ENCODE results near the gene MAX.

Gene MAX

GRCh38 chr14:65110525-65110924 is 8.2 kb upstream of the MAX start:
- Histone ChIP-seq H3K4me1 (ENCODE audit: control insufficient read depth, insufficient read depth, low read length) (no peaks in the 10 kb centered on the region), H3K9me3 (ENCODE audit: control insufficient read depth, insufficient read depth, low read depth, low read length) (no peaks in the 10 kb centered on the region), H3K36me3 (ENCODE audit: control insufficient read depth in 2 of 2, insufficient read depth in 1 of 2, low read length in 2 of 2) (no peaks in the 10 kb centered on the region), H3K4me3 (ENCODE audit: low read depth, low read length) (no peak overlapping the region), H3K27ac (ENCODE audit: extremely low read depth, low read depth, low read length) (no peak overlapping the region)
- TF ChIP-seq ZNF513 (tag by site-specific recombination; IDR thresholded peaks at IDR 0.05) (no peak), ZNF600 (tag by site-specific recombination; IDR thresholded peaks at IDR 0.05) (no peak), ZNF830 (tag by site-specific recombination; IDR thresholded peaks at IDR 0.05; ENCODE audit: low read depth) (no peak), ZNF558 (tag by site-specific recombination; IDR thresholded peaks at IDR 0.05) (no peak), ZNF48 (tag by site-specific recombination; IDR thresholded peaks at IDR 0.05) (no peak), ZFP37 (tag by site-specific recombination; IDR thresholded peaks at IDR 0.05) (no peak)
- TF ChIP-seq, protein P1, sequence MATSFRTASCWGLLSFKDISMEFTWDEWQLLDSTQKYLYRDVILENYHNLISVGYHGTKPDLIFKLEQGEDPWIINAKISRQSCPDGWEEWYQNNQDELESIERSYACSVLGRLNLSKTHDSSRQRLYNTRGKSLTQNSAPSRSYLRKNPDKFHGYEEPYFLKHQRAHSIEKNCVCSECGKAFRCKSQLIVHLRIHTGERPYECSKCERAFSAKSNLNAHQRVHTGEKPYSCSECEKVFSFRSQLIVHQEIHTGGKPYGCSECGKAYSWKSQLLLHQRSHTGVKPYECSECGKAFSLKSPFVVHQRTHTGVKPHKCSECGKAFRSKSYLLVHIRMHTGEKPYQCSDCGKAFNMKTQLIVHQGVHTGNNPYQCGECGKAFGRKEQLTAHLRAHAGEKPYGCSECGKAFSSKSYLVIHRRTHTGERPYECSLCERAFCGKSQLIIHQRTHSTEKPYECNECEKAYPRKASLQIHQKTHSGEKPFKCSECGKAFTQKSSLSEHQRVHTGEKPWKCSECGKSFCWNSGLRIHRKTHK (tag by site-specific recombination; IDR thresholded peaks at IDR 0.05), result no peak
- ChIA-PET CTCF (interaction anchor here (0.6 kb wide), 1 partner anchor 115 kb away, joined by 4 read pairs; no protein-coding TSS in a partner anchor), POLR2A (no interaction called here)

DNA sequence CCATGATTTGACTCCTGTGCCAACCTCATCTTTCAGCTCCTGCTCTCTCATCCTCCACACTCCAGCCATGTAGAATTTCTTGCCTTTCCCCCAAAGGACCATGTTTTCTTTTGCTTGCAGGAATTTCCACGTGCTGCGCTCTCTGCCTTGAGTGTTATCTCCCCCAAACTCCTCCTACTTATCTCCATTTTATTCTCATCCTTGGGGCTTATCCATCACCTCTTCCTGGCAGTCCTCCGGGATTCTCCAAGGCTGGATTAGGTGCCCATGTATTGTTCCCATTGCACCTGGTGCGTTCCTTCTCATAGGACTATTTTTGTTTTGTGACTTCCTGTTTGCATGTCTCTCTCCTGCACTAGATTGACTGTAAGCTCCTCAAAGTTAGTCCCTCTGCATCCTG is 7.0 kb upstream of the MAX start:
- TF ChIP-seq ZNF366 (tag by site-specific recombination; conservative IDR thresholded peaks at IDR 0.05) (no peak), OSR2 (tag by site-specific recombination; IDR thresholded peaks at IDR 0.05) (no peak), MZF1 (tag by site-specific recombination; IDR thresholded peaks at IDR 0.05; ENCODE audit: borderline replicate concordance) (no peak), ZNF48 (tag by site-specific recombination; IDR thresholded peaks at IDR 0.05) (no peak), ZNF645 (tag by site-specific recombination; IDR thresholded peaks at IDR 0.05) (no peak), PBX3 (CRISPR knock-in tag; IDR thresholded peaks at IDR 0.05) (no peak), ZEB2 (tag by site-specific recombination; IDR thresholded peaks at IDR 0.05) (no peak), ZNF544 (tag by site-specific recombination; IDR thresholded peaks at IDR 0.05) (no peak), ZNF621 (tag by site-specific recombination; IDR thresholded peaks at IDR 0.05) (no peak), HOXD13 (CRISPR knock-in tag; IDR thresholded peaks at IDR 0.05; ENCODE audit: borderline replicate concordance) (no peak), GFI1B (tag by site-specific recombination; IDR thresholded peaks at IDR 0.05) (no peak), ZNF654 (tag by site-specific recombination; IDR thresholded peaks at IDR 0.05; ENCODE audit: low read depth) (no peak), ZNF214 (tag by site-specific recombination; IDR thresholded peaks at IDR 0.05; ENCODE audit: borderline replicate concordance) (no peak), GLIS1 (tag by site-specific recombination; IDR thresholded peaks at IDR 0.05) (no peak)
- TF ChIP-seq, protein P2, sequence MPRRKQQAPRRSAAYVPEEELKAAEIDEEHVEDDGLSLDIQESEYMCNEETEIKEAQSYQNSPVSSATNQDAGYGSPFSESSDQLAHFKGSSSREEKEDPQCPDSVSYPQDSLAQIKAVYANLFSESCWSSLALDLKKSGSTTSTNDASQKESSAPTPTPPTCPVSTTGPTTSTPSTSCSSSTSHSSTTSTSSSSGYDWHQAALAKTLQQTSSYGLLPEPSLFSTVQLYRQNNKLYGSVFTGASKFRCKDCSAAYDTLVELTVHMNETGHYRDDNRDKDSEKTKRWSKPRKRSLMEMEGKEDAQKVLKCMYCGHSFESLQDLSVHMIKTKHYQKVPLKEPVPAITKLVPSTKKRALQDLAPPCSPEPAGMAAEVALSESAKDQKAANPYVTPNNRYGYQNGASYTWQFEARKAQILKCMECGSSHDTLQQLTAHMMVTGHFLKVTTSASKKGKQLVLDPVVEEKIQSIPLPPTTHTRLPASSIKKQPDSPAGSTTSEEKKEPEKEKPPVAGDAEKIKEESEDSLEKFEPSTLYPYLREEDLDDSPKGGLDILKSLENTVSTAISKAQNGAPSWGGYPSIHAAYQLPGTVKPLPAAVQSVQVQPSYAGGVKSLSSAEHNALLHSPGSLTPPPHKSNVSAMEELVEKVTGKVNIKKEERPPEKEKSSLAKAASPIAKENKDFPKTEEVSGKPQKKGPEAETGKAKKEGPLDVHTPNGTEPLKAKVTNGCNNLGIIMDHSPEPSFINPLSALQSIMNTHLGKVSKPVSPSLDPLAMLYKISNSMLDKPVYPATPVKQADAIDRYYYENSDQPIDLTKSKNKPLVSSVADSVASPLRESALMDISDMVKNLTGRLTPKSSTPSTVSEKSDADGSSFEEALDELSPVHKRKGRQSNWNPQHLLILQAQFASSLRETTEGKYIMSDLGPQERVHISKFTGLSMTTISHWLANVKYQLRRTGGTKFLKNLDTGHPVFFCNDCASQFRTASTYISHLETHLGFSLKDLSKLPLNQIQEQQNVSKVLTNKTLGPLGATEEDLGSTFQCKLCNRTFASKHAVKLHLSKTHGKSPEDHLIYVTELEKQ (tag by site-specific recombination; IDR thresholded peaks at IDR 0.05; ENCODE audit: borderline replicate concordance), result no peak
- TF ChIP-seq, protein P3, sequence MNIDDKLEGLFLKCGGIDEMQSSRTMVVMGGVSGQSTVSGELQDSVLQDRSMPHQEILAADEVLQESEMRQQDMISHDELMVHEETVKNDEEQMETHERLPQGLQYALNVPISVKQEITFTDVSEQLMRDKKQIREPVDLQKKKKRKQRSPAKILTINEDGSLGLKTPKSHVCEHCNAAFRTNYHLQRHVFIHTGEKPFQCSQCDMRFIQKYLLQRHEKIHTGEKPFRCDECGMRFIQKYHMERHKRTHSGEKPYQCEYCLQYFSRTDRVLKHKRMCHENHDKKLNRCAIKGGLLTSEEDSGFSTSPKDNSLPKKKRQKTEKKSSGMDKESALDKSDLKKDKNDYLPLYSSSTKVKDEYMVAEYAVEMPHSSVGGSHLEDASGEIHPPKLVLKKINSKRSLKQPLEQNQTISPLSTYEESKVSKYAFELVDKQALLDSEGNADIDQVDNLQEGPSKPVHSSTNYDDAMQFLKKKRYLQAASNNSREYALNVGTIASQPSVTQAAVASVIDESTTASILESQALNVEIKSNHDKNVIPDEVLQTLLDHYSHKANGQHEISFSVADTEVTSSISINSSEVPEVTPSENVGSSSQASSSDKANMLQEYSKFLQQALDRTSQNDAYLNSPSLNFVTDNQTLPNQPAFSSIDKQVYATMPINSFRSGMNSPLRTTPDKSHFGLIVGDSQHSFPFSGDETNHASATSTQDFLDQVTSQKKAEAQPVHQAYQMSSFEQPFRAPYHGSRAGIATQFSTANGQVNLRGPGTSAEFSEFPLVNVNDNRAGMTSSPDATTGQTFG (tag by site-specific recombination; IDR thresholded peaks at IDR 0.05; ENCODE audit: borderline replicate concordance), result no peak
- TF ChIP-seq, protein P4, sequence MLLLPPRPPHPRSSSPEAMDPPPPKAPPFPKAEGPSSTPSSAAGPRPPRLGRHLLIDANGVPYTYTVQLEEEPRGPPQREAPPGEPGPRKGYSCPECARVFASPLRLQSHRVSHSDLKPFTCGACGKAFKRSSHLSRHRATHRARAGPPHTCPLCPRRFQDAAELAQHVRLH (tag by site-specific recombination; IDR thresholded peaks at IDR 0.05), result no peak
- no peaks in the 10 kb centered on the region for H3K9me3 ChIP-seq (ENCODE audit: control insufficient read depth, insufficient read depth, low read depth, low read length)
- H3K36me3 ChIP-seq (ENCODE audit: control insufficient read depth in 2 of 2, insufficient read depth in 1 of 2, low read length in 2 of 2), result no peaks in the 10 kb centered on the region
- ChIA-PET POLR2A (interaction anchor here (0.7 kb wide), 1 partner anchor 170 kb away, joined by 5 read pairs; no protein-coding TSS in a partner anchor), CTCF (no interaction called here)
- H3K27ac ChIP-seq (ENCODE audit: extremely low read depth, low read depth, low read length), result no peak overlapping the region
- H3K4me1 ChIP-seq (ENCODE audit: control insufficient read depth, insufficient read depth, low read length), result no peaks in the 10 kb centered on the region
- no peak overlapping the region for H3K4me3 ChIP-seq (ENCODE audit: low read depth, low read length)
